Breast epithelium (tissue), 3 donors: ENCODE data around the gene BMP5.

ENCODE experiments used
- CTCF ChIP-seq, 3 donors: fragments of 450-650 bp; IDR thresholded peaks; one replicate each; pipeline ENCODE4 v1.5.1; 2016 to 2017; ENCODE audit warnings: antibody characterized with exemption in 3 of 3, mild to moderate bottlenecking in 3 of 3, moderate library complexity in 3 of 3
- POLR2A ChIP-seq: fragments of 450-650 bp; IDR thresholded peaks from one replicate; pipeline ENCODE4 v1.6.1; 2016; ENCODE audit warnings: antibody characterized with exemption, mild to moderate bottlenecking, moderate library complexity
- POLR2AphosphoS5 ChIP-seq, 3 donors: sonication (generic); formaldehyde crosslinking; IDR thresholded peaks; one replicate each; pipeline ENCODE4 v1.6.1; 2017; ENCODE audit warnings: antibody characterized with exemption in 3 of 3

DNA sequence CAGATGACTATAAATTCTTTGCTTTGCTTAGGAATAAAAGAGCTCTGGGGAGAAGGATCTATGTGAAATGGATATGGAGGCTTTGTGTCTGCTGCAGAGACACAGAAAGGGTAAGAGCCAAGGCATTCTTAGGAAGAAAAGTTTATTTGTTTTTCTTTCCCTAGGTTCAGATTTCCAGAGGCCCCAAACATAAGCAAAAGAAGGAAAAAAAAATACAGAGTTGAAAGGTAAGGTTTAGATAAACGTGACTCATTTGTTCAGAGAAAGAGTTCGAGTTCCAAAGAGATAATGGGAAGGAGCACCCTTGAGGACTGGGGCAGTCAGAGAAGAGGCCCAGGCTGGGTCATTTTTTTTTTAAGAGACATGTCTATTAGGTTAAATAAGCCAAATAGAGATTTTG, 27.4 kb upstream of the BMP5 start:
- no peak for TF ChIP-seq CTCF (IDR thresholded peaks at IDR 0.05)
- no peak for TF ChIP-seq POLR2A
- no peak for TF ChIP-seq POLR2AphosphoS5 (IDR thresholded peaks at IDR 0.05)
